ENCODE data around the gene CSK. TPM values are rescaled to one million over a fixed set of nuclear protein-coding genes. Genes with fewer than 3 reads are reported as not detected.

CSK gene
- total RNA-seq, 4 donors from 2014 or later: 33.1 to 45.2 (median 35.5) TPM

- Histone ChIP-seq H3K9me3 (no peaks in the 10 kb centered on the region), H3K36me3 (peaks cover 12% of the 10 kb centered on the region), H3K4me3 (no peak overlapping the region), H3K27ac (no peak overlapping the region), H3K4me1 (no peaks in the 10 kb centered on the region), H3K27me3 (peaks cover 19% of the 10 kb centered on the region)
- 63% methylated on average over 6 of the region's 15 CpGs for WGBS
- TF ChIP-seq EP300 (IDR thresholded peaks at IDR 0.05): no peak
- TF ChIP-seq POLR2A (IDR thresholded peaks at IDR 0.05): no peak
- TF ChIP-seq POLR2AphosphoS5 (IDR thresholded peaks at IDR 0.05): no peak
- TF ChIP-seq, protein P1, sequence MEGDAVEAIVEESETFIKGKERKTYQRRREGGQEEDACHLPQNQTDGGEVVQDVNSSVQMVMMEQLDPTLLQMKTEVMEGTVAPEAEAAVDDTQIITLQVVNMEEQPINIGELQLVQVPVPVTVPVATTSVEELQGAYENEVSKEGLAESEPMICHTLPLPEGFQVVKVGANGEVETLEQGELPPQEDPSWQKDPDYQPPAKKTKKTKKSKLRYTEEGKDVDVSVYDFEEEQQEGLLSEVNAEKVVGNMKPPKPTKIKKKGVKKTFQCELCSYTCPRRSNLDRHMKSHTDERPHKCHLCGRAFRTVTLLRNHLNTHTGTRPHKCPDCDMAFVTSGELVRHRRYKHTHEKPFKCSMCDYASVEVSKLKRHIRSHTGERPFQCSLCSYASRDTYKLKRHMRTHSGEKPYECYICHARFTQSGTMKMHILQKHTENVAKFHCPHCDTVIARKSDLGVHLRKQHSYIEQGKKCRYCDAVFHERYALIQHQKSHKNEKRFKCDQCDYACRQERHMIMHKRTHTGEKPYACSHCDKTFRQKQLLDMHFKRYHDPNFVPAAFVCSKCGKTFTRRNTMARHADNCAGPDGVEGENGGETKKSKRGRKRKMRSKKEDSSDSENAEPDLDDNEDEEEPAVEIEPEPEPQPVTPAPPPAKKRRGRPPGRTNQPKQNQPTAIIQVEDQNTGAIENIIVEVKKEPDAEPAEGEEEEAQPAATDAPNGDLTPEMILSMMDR (IDR thresholded peaks at IDR 0.05): no peak
- DNase-seq (ENCODE audit: low spot score in 2 of 2): no peak
Observed at GRCh38 chr15:74831813-74832495, 50.1 kb downstream of the CSK start.

- Histone ChIP-seq H3K4me1 (no peaks in the 10 kb centered on the region), H3K27me3 (peaks cover 11% of the 10 kb centered on the region), H3K4me3 (no peak overlapping the region), H3K27ac (no peak overlapping the region), H3K9me3 (no peaks in the 10 kb centered on the region), H3K36me3 (peaks cover 20% of the 10 kb centered on the region)
- TF ChIP-seq POLR2A (IDR thresholded peaks at IDR 0.05) (no peak), POLR2AphosphoS5 (IDR thresholded peaks at IDR 0.05) (no peak), EP300 (IDR thresholded peaks at IDR 0.05) (no peak)
- TF ChIP-seq, protein P1 (IDR thresholded peaks at IDR 0.05): no peak
- DNase-seq (ENCODE audit: low spot score in 2 of 2): no peak
- 75% methylated on average over 4 of the region's 4 CpGs for WGBS
Observed at GRCh38 chr15:74832826-74833225, 50.9 kb downstream of the CSK start.

DNA sequence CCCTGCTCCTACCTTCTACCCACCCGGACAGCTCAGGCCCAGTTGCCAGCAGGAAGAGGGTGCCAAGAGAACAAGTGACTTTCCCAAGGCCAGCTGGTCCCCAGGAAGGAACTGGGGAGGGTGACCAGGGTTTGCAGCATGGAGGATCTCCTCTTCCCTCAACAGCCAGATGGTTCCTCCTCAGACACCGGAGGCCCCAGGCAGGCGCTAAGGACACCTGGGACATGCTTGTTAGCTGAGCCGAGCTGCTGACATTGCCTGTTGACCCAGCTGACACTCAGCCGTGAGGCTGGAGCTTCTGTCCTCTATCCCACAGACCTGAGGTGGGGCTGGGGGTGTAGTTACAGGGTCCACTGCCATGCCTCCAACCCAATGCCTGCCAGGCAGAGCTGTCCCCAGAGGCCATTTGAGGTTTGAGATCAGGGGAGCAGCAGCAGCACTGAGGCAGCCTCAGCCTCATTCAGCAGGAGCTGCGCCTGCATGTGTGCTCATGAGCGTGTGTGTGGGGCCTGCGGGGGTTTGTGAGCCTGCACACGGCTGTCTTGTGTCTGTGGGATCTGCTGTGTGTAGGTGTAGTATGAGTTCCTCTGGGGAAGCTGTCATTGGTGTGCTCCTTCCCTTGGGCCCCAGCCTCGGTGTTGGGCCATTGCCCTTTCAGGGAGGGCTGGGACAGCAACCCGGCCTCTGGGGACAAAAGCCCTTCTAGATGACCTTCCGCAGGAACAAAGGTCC, 51.7 kb downstream of the CSK start:
- no peak overlapping the region for H3K4me3 ChIP-seq
- peaks cover 4% of the 10 kb centered on the region for H3K27me3 ChIP-seq
- no peaks in the 10 kb centered on the region for H3K9me3 ChIP-seq
- no peak overlapping the region for H3K27ac ChIP-seq
- H3K4me1 ChIP-seq: no peaks in the 10 kb centered on the region
- no peak for DNase-seq (ENCODE audit: low spot score in 2 of 2)
- no peak for TF ChIP-seq POLR2A (IDR thresholded peaks at IDR 0.05)
- TF ChIP-seq, protein P1 (IDR thresholded peaks at IDR 0.05): no peak
- no peak for TF ChIP-seq POLR2AphosphoS5 (IDR thresholded peaks at IDR 0.05)
- H3K36me3 ChIP-seq: peaks cover 27% of the 10 kb centered on the region
- WGBS: 75% methylated on average over 2 of the region's 12 CpGs

DNA sequence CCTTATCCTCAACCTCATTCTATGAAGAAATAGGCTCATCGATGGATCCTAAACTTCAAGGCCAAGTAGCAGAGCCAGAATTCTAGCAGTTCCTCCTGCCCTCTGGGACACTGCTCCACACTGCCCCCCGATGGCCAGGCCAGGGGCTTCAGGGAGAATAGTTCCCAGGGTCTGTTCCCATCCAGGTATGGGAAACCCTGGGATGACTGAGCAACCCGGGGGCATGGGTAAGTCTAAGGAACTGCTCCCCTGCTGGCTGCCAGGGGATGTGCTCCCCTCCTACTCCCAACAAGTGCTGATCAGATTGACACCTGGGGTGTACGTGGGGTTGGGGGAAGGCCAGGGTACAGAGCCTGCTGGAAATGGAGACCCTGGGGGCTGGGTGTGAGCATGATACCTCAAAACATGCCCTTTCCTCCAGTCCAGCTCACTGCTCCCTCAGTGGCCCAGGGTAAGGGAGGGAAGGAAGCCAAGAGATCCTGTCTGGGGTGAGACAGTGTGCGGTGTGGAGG, 53.5 kb downstream of the CSK start:
- H3K36me3 ChIP-seq: peaks cover 40% of the 10 kb centered on the region
- no peaks in the 10 kb centered on the region for H3K9me3 ChIP-seq
- no peak overlapping the region for H3K27ac ChIP-seq
- H3K4me1 ChIP-seq: no peaks in the 10 kb centered on the region
- DNase-seq (ENCODE audit: low spot score in 2 of 2): no peak
- no peak overlapping the region for H3K4me3 ChIP-seq
- no peaks in the 10 kb centered on the region for H3K27me3 ChIP-seq
- no peak for TF ChIP-seq POLR2AphosphoS5 (IDR thresholded peaks at IDR 0.05)
- TF ChIP-seq, protein P1 (IDR thresholded peaks at IDR 0.05): peak; percentile 57 to 69
- 32% methylated on average over 5 of the region's 5 CpGs for WGBS

- TF ChIP-seq EP300 (IDR thresholded peaks at IDR 0.05) (no peak), POLR2A (IDR thresholded peaks at IDR 0.05) (no peak), POLR2AphosphoS5 (IDR thresholded peaks at IDR 0.05) (no peak)
- TF ChIP-seq, protein P1 (IDR thresholded peaks at IDR 0.05): no peak
- no peaks in the 10 kb centered on the region for H3K9me3 ChIP-seq
- no peaks in the 10 kb centered on the region for H3K27me3 ChIP-seq
- H3K4me1 ChIP-seq: peaks cover 10% of the 10 kb centered on the region
- no peak overlapping the region for H3K27ac ChIP-seq
- peaks cover 40% of the 10 kb centered on the region for H3K36me3 ChIP-seq
- DNase-seq (ENCODE audit: low spot score in 2 of 2): no peak
- H3K4me3 ChIP-seq: no peak overlapping the region
- 90% methylated on average over 7 of the region's 7 CpGs for WGBS
Observed at GRCh38 chr15:74836846-74837245, 55.0 kb downstream of the CSK start.
